ENCODE results near the gene CLSTN2.

Gene CLSTN2

GRCh38 chr3:139897759-139898158 is 37.2 kb upstream of the CLSTN2 start:
- H3K4me3 ChIP-seq (ENCODE audit: control insufficient read depth, low read depth, low read length), result no peak overlapping the region
- no peak for TF ChIP-seq CTCF (IDR thresholded peaks at IDR 0.05; ENCODE audit: control insufficient read depth, insufficient read depth, low read depth, low read length, missing control alignments)
- no peak for DNase-seq (ENCODE audit: low read depth)

GRCh38 chr3:139906418-139906817 is 28.6 kb upstream of the CLSTN2 start:
- DNase-seq (ENCODE audit: low read depth), result no peak
- H3K4me3 ChIP-seq (ENCODE audit: control insufficient read depth, low read depth, low read length), result no peak overlapping the region
- no peak for TF ChIP-seq CTCF (IDR thresholded peaks at IDR 0.05; ENCODE audit: control insufficient read depth, insufficient read depth, low read depth, low read length, missing control alignments)

GRCh38 chr3:139909811-139910210 is 25.2 kb upstream of the CLSTN2 start:
- no peak for DNase-seq (ENCODE audit: low read depth)
- TF ChIP-seq CTCF (IDR thresholded peaks at IDR 0.05; ENCODE audit: control insufficient read depth, insufficient read depth, low read depth, low read length, missing control alignments), result no peak
- H3K4me3 ChIP-seq (ENCODE audit: control insufficient read depth, low read depth, low read length), result no peak overlapping the region

- no peak overlapping the region for H3K4me3 ChIP-seq (ENCODE audit: control insufficient read depth, low read depth, low read length)
- no peak for DNase-seq (ENCODE audit: low read depth)
- no peak for TF ChIP-seq CTCF (IDR thresholded peaks at IDR 0.05; ENCODE audit: control insufficient read depth, insufficient read depth, low read depth, low read length, missing control alignments)
Measured at GRCh38 chr3:139916271-139916670, 18.7 kb upstream of the CLSTN2 start.

- no peak for TF ChIP-seq CTCF (IDR thresholded peaks at IDR 0.05; ENCODE audit: control insufficient read depth, insufficient read depth, low read depth, low read length, missing control alignments)
- DNase-seq (ENCODE audit: low read depth), result no peak
- no peak overlapping the region for H3K4me3 ChIP-seq (ENCODE audit: control insufficient read depth, low read depth, low read length)
Measured at GRCh38 chr3:139917226-139917785, 17.7 kb upstream of the CLSTN2 start.

GRCh38 chr3:139928708-139929505 is 6.1 kb upstream of the CLSTN2 start:
- no peak for TF ChIP-seq CTCF (IDR thresholded peaks at IDR 0.05; ENCODE audit: control insufficient read depth, insufficient read depth, low read depth, low read length, missing control alignments)
- H3K4me3 ChIP-seq (ENCODE audit: control insufficient read depth, low read depth, low read length), result no peak overlapping the region
- no peak for DNase-seq (ENCODE audit: low read depth)

All from AG09309 (cell line).